ENCODE measurements around the gene UTY. TPM values are rescaled to one million over a fixed set of nuclear protein-coding genes. Genes with fewer than 3 reads are reported as not detected.

UTY gene
- total RNA-seq, 4 donors from 2014 or later: not detected

DNA sequence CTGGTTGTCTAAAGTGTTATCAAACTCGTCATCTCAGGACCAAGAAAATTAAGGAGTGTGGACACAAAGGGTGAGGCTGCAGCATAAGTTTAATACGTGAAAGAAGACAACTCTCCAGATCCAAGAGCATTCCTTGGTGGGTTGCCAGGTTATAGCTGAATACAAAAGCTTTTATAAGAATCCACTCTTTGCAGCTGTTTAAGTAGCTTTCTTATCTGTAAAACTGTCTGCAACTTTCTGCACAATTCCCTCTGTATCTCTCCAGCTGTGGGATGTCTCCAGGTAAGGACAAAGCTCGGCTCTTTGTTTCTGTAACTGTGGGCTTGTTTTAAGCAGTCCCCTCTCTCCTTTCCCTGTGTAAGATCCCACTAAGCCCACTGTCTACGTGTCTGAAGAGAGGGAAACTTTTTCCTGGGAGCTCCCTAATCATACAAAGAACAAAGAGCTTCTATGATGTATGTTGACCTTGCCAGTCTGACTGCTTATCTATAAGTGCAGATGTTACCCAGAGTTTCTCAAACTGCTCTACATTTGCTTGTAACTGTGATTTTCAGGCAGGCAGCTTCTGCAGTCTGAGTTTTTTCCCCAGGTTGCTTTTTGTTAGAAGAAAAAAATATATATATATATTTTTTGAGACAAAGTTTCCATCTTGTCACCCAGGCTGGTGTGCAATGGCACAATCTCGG lies 268.7 kb downstream of the UTY start:
- no peaks in the 10 kb centered on the region for H3K4me1 ChIP-seq
- H3K4me3 ChIP-seq: no peak overlapping the region
- TF ChIP-seq POLR2A (IDR thresholded peaks at IDR 0.05) (no peak), CTCF (IDR thresholded peaks at IDR 0.05) (no peak)
- H3K36me3 ChIP-seq: no peaks in the 10 kb centered on the region
- H3K9me3 ChIP-seq: no peaks in the 10 kb centered on the region
- intact Hi-C loops (cut with DNase I; ENCODE audit: low total_unique reads): no loop called here
- no peak overlapping the region for H3K27ac ChIP-seq
- no peaks in the 10 kb centered on the region for H3K27me3 ChIP-seq
- DNase-seq: no peak

DNA sequence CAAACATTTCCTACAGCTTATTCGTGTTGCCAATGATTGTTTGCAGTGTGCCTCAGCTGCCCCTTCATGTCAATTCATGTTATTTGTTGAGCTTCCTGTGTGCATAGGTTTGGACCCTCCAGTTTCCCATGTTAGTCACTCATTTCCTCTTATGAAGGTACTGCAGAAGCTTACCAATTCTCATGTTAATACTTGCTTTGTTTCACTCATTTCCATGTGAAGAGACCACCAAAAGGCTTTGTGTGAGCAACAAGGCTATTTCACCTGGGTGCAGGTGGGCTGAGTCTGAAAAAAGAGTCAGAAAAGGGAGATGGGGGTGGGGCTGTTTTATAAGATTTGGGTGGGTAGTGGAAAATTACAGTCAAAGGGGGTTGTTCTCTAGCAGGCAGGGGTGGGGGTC lies 274.6 kb downstream of the UTY start:
- H3K27me3 ChIP-seq: no peaks in the 10 kb centered on the region
- no peak for TF ChIP-seq POLR2A (IDR thresholded peaks at IDR 0.05)
- no peak for TF ChIP-seq CTCF (IDR thresholded peaks at IDR 0.05)
- no peaks in the 10 kb centered on the region for H3K36me3 ChIP-seq
- H3K9me3 ChIP-seq: no peaks in the 10 kb centered on the region
- intact Hi-C loops (cut with DNase I; ENCODE audit: low total_unique reads): no loop called here
- H3K27ac ChIP-seq: no peak overlapping the region
- DNase-seq: no peak
- H3K4me3 ChIP-seq: no peak overlapping the region
- no peaks in the 10 kb centered on the region for H3K4me1 ChIP-seq

Other genes with a start within 250 kb of the UTY start
- not detected for gene TMSB4Y, start 223.9 kb upstream of the UTY start, total RNA-seq